Muscle of leg (tissue), 11 donors: ENCODE data around the gene ETFA. TPM values are rescaled to one million over a fixed set of nuclear protein-coding genes. Genes with fewer than 3 reads are reported as not detected.

Experiments used
- DNase-seq: peaks from one replicate; pipeline ENCODE4 v3.0.0; 2013
- H3K27ac ChIP-seq: one replicate; pipeline ENCODE4 v1.5.1; 2013; ENCODE audit warnings: mild to moderate bottlenecking, low read length, control low read depth
- H3K27me3 ChIP-seq: one replicate; pipeline ENCODE4 v1.6.1; 2013; ENCODE audit warnings: low read length; ENCODE audit not compliant: control insufficient read depth, insufficient read depth
- H3K36me3 ChIP-seq: one replicate; pipeline ENCODE4 v1.6.1; 2013; ENCODE audit warnings: low read length; ENCODE audit not compliant: control insufficient read depth, insufficient read depth
- H3K4me1 ChIP-seq: one replicate; pipeline ENCODE4 v1.6.1; 2013; ENCODE audit warnings: low read length; ENCODE audit not compliant: control insufficient read depth, insufficient read depth
- H3K4me3 ChIP-seq: one replicate; pipeline ENCODE4 v1.5.1; 2013; ENCODE audit warnings: low read length, control low read depth
- H3K9me3 ChIP-seq: replicated peaks from 2 replicates; pipeline ENCODE4 v1.6.1; 2013; ENCODE audit warnings: low read depth, low read length; ENCODE audit not compliant: control insufficient read depth
- WGBS: methylation state at CpG from one replicate; pipeline ENCODE4 v1.1.5; 2013; ENCODE audit warnings: missing lambda C conversion rate; ENCODE audit not compliant: insufficient coverage; 5-methylcytosine and 5-hydroxymethylcytosine counted together
- polyA plus RNA-seq, 8 donors: library from polyadenylated mRNA; unstranded; fragments of 120-200 nt; gene quantifications; one replicate each; pipeline versions ENCODE4 v1.2.1 to v1.2.3, GENCODE V29; 2013; ENCODE audit warnings: inconsistent platforms in 1 of 8, low replicate concordance in 1 of 8; ENCODE audit not compliant: insufficient read length in 8 of 8, insufficient read depth in 1 of 8
- total RNA-seq: library from RNA; stranded (reverse); fragments of 120-200 nt; gene quantifications from one replicate; pipeline ENCODE4 v1.2.4, GENCODE V29; 2013

ETFA gene
- total and polyA plus RNA-seq, 9 donors: 112 to 141 (median 119) TPM

GRCh38 chr15:76199106-76200082, 111.9 kb downstream of the ETFA start:
- no peaks in the 10 kb centered on the region for H3K9me3 ChIP-seq
- H3K36me3 ChIP-seq: no peaks in the 10 kb centered on the region
- no peaks in the 10 kb centered on the region for H3K27me3 ChIP-seq
- H3K4me3 ChIP-seq: no peak overlapping the region
- H3K4me1 ChIP-seq: peaks cover 8% of the 10 kb centered on the region
- no peak overlapping the region for H3K27ac ChIP-seq
- no peak for DNase-seq
- 73% methylated on average over 14 of the region's 19 CpGs for WGBS

DNA sequence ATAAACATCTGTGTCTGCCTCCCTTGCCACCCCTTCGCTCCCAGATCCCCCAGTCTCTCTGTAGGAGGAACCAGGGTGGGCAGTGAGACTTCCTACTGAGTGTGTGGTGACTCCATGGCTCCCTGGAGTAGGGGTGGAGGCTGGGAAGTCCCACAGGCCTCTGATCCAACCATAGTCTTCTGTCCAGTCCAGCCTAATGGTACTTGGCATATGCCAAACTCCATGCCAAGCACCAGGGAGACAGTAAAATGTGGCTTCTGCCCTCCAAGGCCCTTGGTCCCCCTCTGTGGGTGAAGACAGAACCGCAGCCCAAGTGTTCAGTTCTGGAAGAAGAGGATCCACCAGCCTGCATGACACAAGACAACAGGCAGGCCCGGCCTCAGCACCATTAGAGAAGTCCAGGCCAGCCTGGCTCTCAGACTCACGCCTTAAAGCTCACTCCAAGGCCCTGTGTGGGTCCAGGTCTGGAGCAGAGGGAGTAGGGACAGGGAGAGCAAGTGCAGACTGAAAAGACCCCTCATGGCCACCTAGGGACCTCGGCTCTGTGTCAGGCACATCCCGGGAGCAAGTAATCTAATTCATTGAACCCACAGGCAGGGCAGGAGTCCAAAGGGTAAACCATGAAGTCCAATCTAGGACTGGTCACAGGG, 112.7 kb downstream of the ETFA start:
- Histone ChIP-seq H3K36me3 (no peaks in the 10 kb centered on the region), H3K4me3 (no peak overlapping the region), H3K9me3 (no peaks in the 10 kb centered on the region), H3K27ac (no peak overlapping the region), H3K4me1 (peaks cover 8% of the 10 kb centered on the region), H3K27me3 (no peaks in the 10 kb centered on the region)
- 96% methylated on average over 3 of the region's 6 CpGs for WGBS
- no peak for DNase-seq

- H3K36me3 ChIP-seq: no peaks in the 10 kb centered on the region
- H3K27ac ChIP-seq: no peak overlapping the region
- H3K4me3 ChIP-seq: no peak overlapping the region
- DNase-seq: no peak
- H3K27me3 ChIP-seq: peaks cover under 1% of the 10 kb centered on the region
- 97% methylated on average over 5 of the region's 8 CpGs for WGBS
- H3K4me1 ChIP-seq: peaks cover 8% of the 10 kb centered on the region
- no peaks in the 10 kb centered on the region for H3K9me3 ChIP-seq
These were observed 113.4 kb downstream of the ETFA start for GRCh38 chr15:76197703-76198455.

- no peak overlapping the region for H3K4me3 ChIP-seq
- H3K9me3 ChIP-seq: no peaks in the 10 kb centered on the region
- H3K27me3 ChIP-seq: peaks cover 13% of the 10 kb centered on the region
- WGBS: 48% methylated on average over 13 of the region's 18 CpGs
- no peaks in the 10 kb centered on the region for H3K36me3 ChIP-seq
- peaks cover 10% of the 10 kb centered on the region for H3K4me1 ChIP-seq
- DNase-seq: peak; percentile 61
- H3K27ac ChIP-seq: no peak overlapping the region
These were observed 114.7 kb downstream of the ETFA start for GRCh38 chr15:76196269-76197231.

- no peak overlapping the region for H3K4me3 ChIP-seq
- no peaks in the 10 kb centered on the region for H3K36me3 ChIP-seq
- peaks cover 16% of the 10 kb centered on the region for H3K4me1 ChIP-seq
- 62% methylated on average over 6 of the region's 7 CpGs for WGBS
- no peaks in the 10 kb centered on the region for H3K9me3 ChIP-seq
- DNase-seq: no peak
- peaks cover 20% of the 10 kb centered on the region for H3K27me3 ChIP-seq
- no peak overlapping the region for H3K27ac ChIP-seq
These were observed 115.6 kb downstream of the ETFA start for GRCh38 chr15:76195506-76196268.

DNA sequence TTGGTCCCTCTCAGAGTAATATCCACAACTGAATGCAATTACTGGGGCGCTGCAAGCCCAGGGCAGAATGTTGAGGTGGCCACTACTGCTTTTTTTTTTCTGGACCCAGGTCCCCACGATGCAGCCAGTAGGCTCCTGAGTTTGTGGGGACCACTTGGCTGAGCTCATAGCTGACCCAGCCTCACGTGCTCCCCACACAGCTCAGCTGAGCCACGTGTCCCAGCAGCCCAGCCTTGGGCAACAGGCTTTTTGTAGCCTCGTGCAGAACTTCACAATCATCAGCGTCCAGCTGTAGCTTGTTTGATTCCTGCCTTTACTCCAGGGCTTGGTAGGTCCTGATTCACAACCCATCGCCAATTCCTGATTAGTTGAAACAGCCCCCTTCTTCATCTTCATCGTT, 117.3 kb downstream of the ETFA start:
- DNase-seq: no peak
- WGBS: 73% methylated on average over 8 of the region's 8 CpGs
- no peaks in the 10 kb centered on the region for H3K9me3 ChIP-seq
- peaks cover 35% of the 10 kb centered on the region for H3K27me3 ChIP-seq
- no peaks in the 10 kb centered on the region for H3K36me3 ChIP-seq
- H3K27ac ChIP-seq: no peak overlapping the region
- H3K4me3 ChIP-seq: no peak overlapping the region
- H3K4me1 ChIP-seq: peaks cover 17% of the 10 kb centered on the region

DNA sequence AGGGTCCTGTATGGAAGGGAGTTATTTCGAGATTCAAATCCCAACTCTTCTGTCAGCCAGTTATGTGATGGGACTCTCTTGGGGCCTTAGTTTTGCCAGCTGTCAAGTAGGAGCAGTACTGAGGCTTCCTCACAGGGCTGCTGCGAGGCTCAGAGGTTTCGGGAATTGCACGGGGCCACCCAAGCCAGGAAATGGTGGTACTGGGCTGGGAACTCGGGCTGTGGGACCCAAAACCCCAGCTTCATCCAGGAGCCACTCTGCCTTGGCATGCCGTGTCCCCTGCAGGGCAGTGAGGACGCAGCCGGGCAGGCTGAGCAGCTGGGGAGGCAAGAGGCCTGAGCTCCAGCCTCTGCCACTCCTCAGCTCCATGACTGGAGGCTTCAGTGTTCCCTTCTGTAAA, 118.6 kb downstream of the ETFA start:
- 83% methylated on average over 7 of the region's 8 CpGs for WGBS
- Histone ChIP-seq H3K27me3 (peaks cover 35% of the 10 kb centered on the region), H3K27ac (no peak overlapping the region), H3K4me1 (peaks cover 17% of the 10 kb centered on the region), H3K4me3 (no peak overlapping the region), H3K36me3 (no peaks in the 10 kb centered on the region), H3K9me3 (no peaks in the 10 kb centered on the region)
- no peak for DNase-seq

DNA sequence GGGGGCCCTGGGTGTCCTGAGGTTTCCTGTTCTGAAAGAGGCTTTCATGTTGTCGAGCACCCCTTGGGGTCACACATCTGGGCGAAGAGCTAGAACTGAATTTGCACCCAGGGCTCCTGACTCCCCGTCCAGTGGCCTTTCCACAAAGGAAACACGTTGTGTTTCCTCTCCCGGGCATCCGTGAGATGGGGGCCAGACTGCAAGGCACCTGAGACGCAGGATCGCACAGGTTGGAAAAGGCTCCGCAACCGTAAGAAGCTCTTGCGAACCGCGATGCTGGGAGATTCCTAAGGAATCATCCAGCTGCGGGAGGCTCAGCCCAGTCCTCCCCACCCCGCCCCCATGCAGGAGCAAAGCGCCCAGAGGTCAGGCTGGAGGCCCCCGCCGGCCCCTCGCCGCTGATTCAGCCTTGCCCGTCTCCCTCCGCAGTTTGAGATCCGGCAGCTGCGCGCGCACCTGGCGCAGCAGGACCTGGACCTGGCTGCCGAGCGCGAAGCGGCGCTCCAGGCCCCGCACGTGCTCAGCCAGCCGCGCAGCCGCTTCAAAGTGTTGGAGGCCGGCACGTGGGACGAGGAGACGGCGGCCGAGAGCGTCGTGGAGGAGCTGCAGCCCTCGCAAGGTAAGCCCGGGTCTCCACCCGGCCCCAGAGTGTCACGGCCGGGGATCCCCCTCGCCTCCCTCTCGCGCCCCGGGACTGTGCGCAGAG, 119.6 kb downstream of the ETFA start:
- Histone ChIP-seq H3K27me3 (peaks cover 35% of the 10 kb centered on the region), H3K4me1 (peaks cover 12% of the 10 kb centered on the region), H3K4me3 (no peak overlapping the region), H3K9me3 (no peaks in the 10 kb centered on the region), H3K27ac (no peak overlapping the region), H3K36me3 (no peaks in the 10 kb centered on the region)
- DNase-seq: no peak
- 50% methylated on average over 53 of the region's 55 CpGs for WGBS
